Superior temporal gyrus (tissue), 1 donor: ENCODE measurements around the gene CALCB.

Experiments used
- DNase-seq: peaks from one replicate; pipeline ENCODE4 v3.0.0-alpha.2; 2016; ENCODE audit errors: extremely low spot score

The CALCB gene

GRCh38 chr11:15074206-15075161 is 1.1 kb downstream of the CALCB start:
- peak; percentile 76 for DNase-seq

GRCh38 chr11:15075162-15075526 is 1.8 kb downstream of the CALCB start:
- DNase-seq, result no peak

GRCh38 chr11:15091175-15091574 is 17.8 kb downstream of the CALCB start:
- no peak for DNase-seq

- no peak for DNase-seq
Measured at GRCh38 chr11:15091625-15092024, 18.2 kb downstream of the CALCB start.

- DNase-seq, result no peak
Measured at GRCh38 chr11:15093432-15093831, 20.0 kb downstream of the CALCB start.

GRCh38 chr11:15095736-15096228 is 22.4 kb downstream of the CALCB start:
- DNase-seq, result no peak

- no peak for DNase-seq
Measured at GRCh38 chr11:15097411-15097810, 24.0 kb downstream of the CALCB start.

- DNase-seq, result no peak
Measured at GRCh38 chr11:15099267-15099666, 25.9 kb downstream of the CALCB start.

- peak; percentile 85 for DNase-seq
Measured at GRCh38 chr11:15101072-15101709, 27.8 kb downstream of the CALCB start.

GRCh38 chr11:15104166-15104565 is 30.8 kb downstream of the CALCB start:
- no peak for DNase-seq

GRCh38 chr11:15106201-15106965 is 33.0 kb downstream of the CALCB start:
- no peak for DNase-seq

- DNase-seq, result no peak
Measured at GRCh38 chr11:15107730-15108515, 34.5 kb downstream of the CALCB start.

- DNase-seq, result no peak
Measured at GRCh38 chr11:15108592-15109130, 35.3 kb downstream of the CALCB start.

- DNase-seq, result no peak
Measured at GRCh38 chr11:15109602-15110001, 36.2 kb downstream of the CALCB start.

GRCh38 chr11:15111215-15111614 is 37.8 kb downstream of the CALCB start:
- no peak for DNase-seq

GRCh38 chr11:15112131-15112541 is 38.7 kb downstream of the CALCB start:
- DNase-seq, result no peak

GRCh38 chr11:15113381-15113780 is 40.0 kb downstream of the CALCB start:
- no peak for DNase-seq

GRCh38 chr11:15114501-15115475 is 41.4 kb downstream of the CALCB start, which contains the start of gene INSC:
Gene INSC, plus strand, starts transcription at chr11:15114923. Its CDS starts 34,252 bp downstream, at chr11:15149175.
- DNase-seq, result no peak

- DNase-seq, result no peak
Measured at GRCh38 chr11:15115686-15116085, 42.3 kb downstream of the CALCB start.

GRCh38 chr11:15117751-15118150 is 44.4 kb downstream of the CALCB start:
- peak; percentile 52 for DNase-seq
